ENCODE measurements around the gene ABLIM2. TPM values are rescaled to one million over a fixed set of nuclear protein-coding genes. Genes with fewer than 3 reads are reported as not detected.

ABLIM2 gene
- total and polyA plus RNA-seq, 2 donors (not counting 1 experiment from before 2014, with no cell fraction given), result 3.3 to 79.0 TPM

- 87% methylated on average over 16 of the region's 17 CpGs for WGBS (ENCODE audit: insufficient coverage)
- intact Hi-C loops (cut with micrococcal nuclease), result no loop called here
- no peak overlapping the region for H3K9ac ChIP-seq (ENCODE audit: low read length)
- Mint-ChIP-seq H3K27ac (no peak overlapping the region), H3K4me3 (no peak overlapping the region), H3K9me3 (ENCODE audit: insufficient read depth) (no peaks in the 10 kb centered on the region), H3K4me1 (peaks cover 7% of the 10 kb centered on the region), H3K27me3 (peaks cover 23% of the 10 kb centered on the region)
- ATAC-seq (ENCODE audit: low read depth) (no peak), DNase-seq (no peak)
- TF ChIP-seq EZH2 (IDR thresholded peaks at IDR 0.05; ENCODE audit: borderline replicate concordance, insufficient read depth, low read depth, low read length, poor library complexity, severe bottlenecking), result no peak
- TF ChIP-seq, protein P1, sequence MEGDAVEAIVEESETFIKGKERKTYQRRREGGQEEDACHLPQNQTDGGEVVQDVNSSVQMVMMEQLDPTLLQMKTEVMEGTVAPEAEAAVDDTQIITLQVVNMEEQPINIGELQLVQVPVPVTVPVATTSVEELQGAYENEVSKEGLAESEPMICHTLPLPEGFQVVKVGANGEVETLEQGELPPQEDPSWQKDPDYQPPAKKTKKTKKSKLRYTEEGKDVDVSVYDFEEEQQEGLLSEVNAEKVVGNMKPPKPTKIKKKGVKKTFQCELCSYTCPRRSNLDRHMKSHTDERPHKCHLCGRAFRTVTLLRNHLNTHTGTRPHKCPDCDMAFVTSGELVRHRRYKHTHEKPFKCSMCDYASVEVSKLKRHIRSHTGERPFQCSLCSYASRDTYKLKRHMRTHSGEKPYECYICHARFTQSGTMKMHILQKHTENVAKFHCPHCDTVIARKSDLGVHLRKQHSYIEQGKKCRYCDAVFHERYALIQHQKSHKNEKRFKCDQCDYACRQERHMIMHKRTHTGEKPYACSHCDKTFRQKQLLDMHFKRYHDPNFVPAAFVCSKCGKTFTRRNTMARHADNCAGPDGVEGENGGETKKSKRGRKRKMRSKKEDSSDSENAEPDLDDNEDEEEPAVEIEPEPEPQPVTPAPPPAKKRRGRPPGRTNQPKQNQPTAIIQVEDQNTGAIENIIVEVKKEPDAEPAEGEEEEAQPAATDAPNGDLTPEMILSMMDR (IDR thresholded peaks at IDR 0.05), result no peak
- ChIA-PET CTCF (no interaction called here), POLR2A (no interaction called here)
- no peak overlapping the region for H3K27ac ChIP-seq (ENCODE audit: low read length in 2 of 2)
- H3K27me3 ChIP-seq (replicated peaks in 1 of 4; ENCODE audit: control extremely low read depth in 1 of 4, control insufficient read depth in 3 of 4, insufficient read depth in 4 of 4, low read length in 3 of 4), result peaks cover 0 to 5% (median 0%) of the 10 kb centered on the region in 4 experiments
- no peak overlapping the region for H3K4me2 ChIP-seq (replicated peaks; ENCODE audit: low read depth, low read length, poor library complexity, severe bottlenecking)
- H3K4me3 ChIP-seq (ENCODE audit: control extremely low read depth in 1 of 5, extremely low read depth in 1 of 5, insufficient read depth in 1 of 5, low read depth in 2 of 5, low read length in 4 of 5), result no peak overlapping the region
- no peak overlapping the region for H2AFZ ChIP-seq (ENCODE audit: insufficient read depth, low read depth, low read length, poor library complexity, severe bottlenecking)
- H3K9me3 ChIP-seq (ENCODE audit: control extremely low read depth in 1 of 3, control insufficient read depth in 2 of 3, insufficient read depth in 1 of 3, low read length in 2 of 3), result no peaks in the 10 kb centered on the region
- no peaks in the 10 kb centered on the region for H4K20me1 ChIP-seq (ENCODE audit: control insufficient read depth, insufficient read depth, low read length, poor library complexity, severe bottlenecking)
- no peaks in the 10 kb centered on the region for H3K36me3 ChIP-seq (replicated peaks in 1 of 2; ENCODE audit: control extremely low read depth in 1 of 2, control insufficient read depth in 1 of 2, extremely low read depth in 1 of 2, insufficient read depth in 2 of 2, low read length in 1 of 2)
- H3K79me2 ChIP-seq (ENCODE audit: control insufficient read depth, insufficient read depth, low read length), result no peaks in the 10 kb centered on the region
- H3K4me1 ChIP-seq (ENCODE audit: control insufficient read depth in 2 of 2, insufficient read depth in 2 of 2, low read length in 2 of 2), result peaks cover 6 to 9% of the 10 kb centered on the region in 2 donors
Measured at GRCh38 chr4:8033067-8033755, 125.4 kb downstream of the ABLIM2 start.

DNA sequence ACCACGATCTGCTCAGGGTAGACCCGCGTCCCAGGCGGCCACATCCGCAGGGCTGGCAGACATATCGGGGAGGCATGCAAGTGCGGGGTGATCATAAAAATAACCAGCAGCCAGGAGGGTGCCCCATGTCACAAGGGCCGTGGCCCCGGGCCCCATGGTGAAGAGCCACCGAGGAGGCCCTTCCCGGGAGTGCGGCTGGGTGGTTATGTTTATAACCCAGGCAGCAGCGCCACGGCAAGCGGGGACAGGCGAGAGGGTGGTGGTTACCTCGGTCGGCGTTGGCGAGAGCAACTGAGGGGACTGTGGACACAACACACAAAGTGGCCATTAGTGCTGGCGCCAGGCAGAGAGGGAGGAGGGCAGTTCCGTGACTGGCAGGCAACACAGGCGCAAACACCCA lies 126.2 kb downstream of the ABLIM2 start:
- peak overlapping the region; percentile 50 for H3K27ac Mint-ChIP-seq
- H3K4me1 ChIP-seq (ENCODE audit: control insufficient read depth in 2 of 2, insufficient read depth in 2 of 2, low read length in 2 of 2), result peaks cover 6 to 9% of the 10 kb centered on the region in 2 donors
- no peaks in the 10 kb centered on the region for H3K79me2 ChIP-seq (ENCODE audit: control insufficient read depth, insufficient read depth, low read length)
- no peak overlapping the region for H3K4me3 ChIP-seq (ENCODE audit: control extremely low read depth in 1 of 5, extremely low read depth in 1 of 5, insufficient read depth in 1 of 5, low read depth in 2 of 5, low read length in 4 of 5)
- TF ChIP-seq, protein P1 (IDR thresholded peaks at IDR 0.05), result no peak
- TF ChIP-seq EZH2 (IDR thresholded peaks at IDR 0.05; ENCODE audit: borderline replicate concordance, insufficient read depth, low read depth, low read length, poor library complexity, severe bottlenecking), result no peak
- ATAC-seq (ENCODE audit: low read depth), result no peak
- peaks cover 0 to 4% (median 0%) of the 10 kb centered on the region in 4 experiments for H3K27me3 ChIP-seq (replicated peaks in 1 of 4; ENCODE audit: control extremely low read depth in 1 of 4, control insufficient read depth in 3 of 4, insufficient read depth in 4 of 4, low read length in 3 of 4)
- no peak overlapping the region for H3K27ac ChIP-seq (ENCODE audit: low read length in 2 of 2)
- no peak overlapping the region for H3K4me3 Mint-ChIP-seq
- H3K9me3 Mint-ChIP-seq (ENCODE audit: insufficient read depth), result no peaks in the 10 kb centered on the region
- H2AFZ ChIP-seq (ENCODE audit: insufficient read depth, low read depth, low read length, poor library complexity, severe bottlenecking), result no peak overlapping the region
- H3K27me3 Mint-ChIP-seq, result peaks cover 18% of the 10 kb centered on the region
- no peak overlapping the region for H3K9ac ChIP-seq (ENCODE audit: low read length)
- ChIA-PET POLR2A (no interaction called here), CTCF (no interaction called here)
- WGBS (ENCODE audit: insufficient coverage), result 91% methylated on average over 21 of the region's 23 CpGs
- H3K4me2 ChIP-seq (replicated peaks; ENCODE audit: low read depth, low read length, poor library complexity, severe bottlenecking), result no peak overlapping the region
- no peaks in the 10 kb centered on the region for H3K9me3 ChIP-seq (ENCODE audit: control extremely low read depth in 1 of 3, control insufficient read depth in 2 of 3, insufficient read depth in 1 of 3, low read length in 2 of 3)
- no peak for DNase-seq
- H3K36me3 ChIP-seq (replicated peaks in 1 of 2; ENCODE audit: control extremely low read depth in 1 of 2, control insufficient read depth in 1 of 2, extremely low read depth in 1 of 2, insufficient read depth in 2 of 2, low read length in 1 of 2), result no peaks in the 10 kb centered on the region
- peaks cover 7% of the 10 kb centered on the region for H3K4me1 Mint-ChIP-seq
- intact Hi-C loops (cut with micrococcal nuclease), result no loop called here
- H4K20me1 ChIP-seq (ENCODE audit: control insufficient read depth, insufficient read depth, low read length, poor library complexity, severe bottlenecking), result no peaks in the 10 kb centered on the region
